Left lung (tissue), 10 donors: Measurements from ENCODE around the gene PPP1R37. TPM values are rescaled to one million over a fixed set of nuclear protein-coding genes. Genes with fewer than 3 reads are reported as not detected.

Experiments used
- ATAC-seq: fragments of 200-7000 bp; cut with Tn5 transposase; one replicate; pipeline ENCODE4 v1.9.1; 2020; ENCODE audit warnings: moderate library complexity
- DNase-seq, 4 donors: peaks; one replicate each; pipeline ENCODE4 v3.0.0-alpha.2; 2013 to 2020
- H3K27ac ChIP-seq, 2 donors: fragments of 200-600 bp; sonication (generic) in 1 of 2; one replicate each; pipeline versions ENCODE4 v1.5.0 to v1.8.0; 2020 to 2021
- H3K27me3 ChIP-seq, 2 donors: fragments of 200-600 bp; sonication (generic) in 1 of 2; one replicate each; pipeline versions ENCODE4 v1.5.0 to v1.8.0; 2020 to 2021
- H3K36me3 ChIP-seq, 2 donors: fragments of 200-600 bp; sonication (generic) in 1 of 2; one replicate each; pipeline versions ENCODE4 v1.5.0 to v1.8.0; 2020 to 2021
- H3K4me1 ChIP-seq, 2 donors: fragments of 200-600 bp; one replicate each; pipeline ENCODE4 v1.8.0; 2021
- H3K4me3 ChIP-seq, 2 donors: fragments of 200-600 bp; sonication (generic) in 1 of 2; one replicate each; pipeline versions ENCODE4 v1.5.0 to v1.8.0; 2020 to 2021; ENCODE audit warnings: mild to moderate bottlenecking in 1 of 2
- H3K9me3 ChIP-seq, 2 donors: fragments of 200-600 bp; sonication (generic) in 1 of 2; one replicate each; pipeline versions ENCODE4 v1.5.0 to v1.8.0; 2020 to 2021
- CTCF ChIP-seq, 2 donors: fragments of 200-600 bp; sonication (generic) in 1 of 2; IDR thresholded peaks; one replicate each; pipeline versions ENCODE4 v1.5.0 to v1.8.0; 2021; ENCODE audit warnings: antibody characterized with exemption in 2 of 2
- intact Hi-C, 2 donors: fragments of 100-400 bp; cut with DNase I; formaldehyde crosslinking; loops; one replicate each; pipeline versions ENCODE4 v1.11.2 to v1.14.2; 2022
- polyA plus RNA-seq, 6 donors: library from polyadenylated mRNA; unstranded; fragments of 120-200 nt; gene quantifications; one replicate each; pipeline ENCODE4 v1.2.1, GENCODE V29; 2013; ENCODE audit not compliant: insufficient read length in 6 of 6
- total RNA-seq, 2 donors: library from RNA; stranded (reverse); fragmentation: NEBNext Ultra II Directional; extraction: Animal tissue kit (Norgen Biotek cat#: 25700); gene quantifications; one replicate each; pipeline ENCODE4 v1.2.1, GENCODE V29; 2021
- donor health status: DM: no; HTN: yes; CAD: no.
- donor health status: DM: no; HTN: no; CAD: no.

PPP1R37 gene
- total and polyA plus RNA-seq, 8 donors: 17.3 to 29.8 (median 26.0) TPM

GRCh38 chr19:45160870-45161737 is 68.1 kb downstream of the PPP1R37 start, which contains the start of gene NKPD1:
NKPD1 (minus strand) TSS chr19:45160982; CDS start chr19:45160150, 832 bp downstream.
- intact Hi-C loops: no loop called here
- peak in 3 of 4 donors; percentile 52 to 88 (median 55) for DNase-seq
- peak; percentile 81 for ATAC-seq

GRCh38 chr19:45161738-45162607 is 69.0 kb downstream of the PPP1R37 start:
- no peaks in the 10 kb centered on the region for H3K9me3 ChIP-seq
- peak; percentile 12 for ATAC-seq
- peaks cover 0 to 16% of the 10 kb centered on the region in 2 donors for H3K4me1 ChIP-seq
- intact Hi-C loops: no loop called here
- no peak overlapping the region for H3K4me3 ChIP-seq
- peak; percentile 26 to 33 for TF ChIP-seq CTCF (IDR thresholded peaks at IDR 0.05)
- no peaks in the 10 kb centered on the region for H3K36me3 ChIP-seq
- no peak overlapping the region for H3K27ac ChIP-seq
- H3K27me3 ChIP-seq: peaks cover 0 to 54% of the 10 kb centered on the region in 2 donors
- no peak for DNase-seq

More at GRCh38 chr19:45160870-45161737, 68.1 kb downstream of the PPP1R37 start, which contains the start of gene NKPD1:
- Histone ChIP-seq H3K27me3 (peaks cover 0 to 63% of the 10 kb centered on the region in 2 donors), H3K4me1 (peaks cover 0 to 12% of the 10 kb centered on the region in 2 donors), H3K9me3 (no peaks in the 10 kb centered on the region), H3K36me3 (no peaks in the 10 kb centered on the region), H3K4me3 (no peak within 1 kb of the TSS), H3K27ac (no peak within 1 kb of the TSS)
- TF ChIP-seq CTCF (IDR thresholded peaks at IDR 0.05): no peak

GRCh38 chr19:45162608-45163143 is 69.7 kb downstream of the PPP1R37 start:
- TF ChIP-seq CTCF (IDR thresholded peaks at IDR 0.05): no peak
- intact Hi-C loops: no loop called here

DNA sequence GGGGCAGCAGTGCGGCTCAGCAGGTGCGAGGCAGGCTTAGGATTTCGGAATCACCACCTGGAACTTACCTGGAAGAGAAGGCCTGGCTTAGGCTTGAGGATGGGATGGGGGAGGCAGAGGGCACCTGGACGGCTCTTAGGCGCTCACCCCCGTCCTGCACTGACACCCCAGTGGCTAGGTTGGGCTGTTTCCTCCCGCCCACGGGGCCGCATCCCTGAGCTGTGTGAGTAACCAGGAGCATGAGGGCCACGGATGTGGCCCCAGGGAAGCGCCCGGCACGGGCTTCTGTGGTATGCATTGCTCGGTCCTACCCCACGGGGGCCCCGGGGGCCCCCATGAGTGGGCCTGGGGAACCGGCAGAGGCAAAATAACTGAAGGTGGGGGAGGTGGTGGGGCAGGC is 70.2 kb downstream of the PPP1R37 start:
- H3K36me3 ChIP-seq: no peaks in the 10 kb centered on the region
- TF ChIP-seq CTCF (IDR thresholded peaks at IDR 0.05): no peak
- H3K27me3 ChIP-seq: peaks cover 0 to 43% of the 10 kb centered on the region in 2 donors
- H3K27ac ChIP-seq: no peak overlapping the region
- intact Hi-C loops: no loop called here
- no peaks in the 10 kb centered on the region for H3K9me3 ChIP-seq
- peaks cover 0 to 18% of the 10 kb centered on the region in 2 donors for H3K4me1 ChIP-seq
- no peak overlapping the region for H3K4me3 ChIP-seq
- ATAC-seq (no peak), DNase-seq (peak in 1 of 4 donors; percentile 69)

More at GRCh38 chr19:45162608-45163143, 69.7 kb downstream of the PPP1R37 start:
- H3K4me1 ChIP-seq: peaks cover 0 to 18% of the 10 kb centered on the region in 2 donors
- no peak for ATAC-seq
- no peak overlapping the region for H3K4me3 ChIP-seq
- H3K27me3 ChIP-seq: peaks cover 0 to 47% of the 10 kb centered on the region in 2 donors
- H3K27ac ChIP-seq: no peak overlapping the region
- no peaks in the 10 kb centered on the region for H3K9me3 ChIP-seq
- no peak for DNase-seq
- no peaks in the 10 kb centered on the region for H3K36me3 ChIP-seq
